GM12878 (cell line): ENCODE data around the gene ULBP2. TPM values are rescaled to one million over a fixed set of nuclear protein-coding genes. Genes with fewer than 3 reads are reported as not detected.
"Not testable (repeated sequence)": the region's sequence is repeated elsewhere in the genome, so short reads cannot be mapped to it uniquely, and the experiment has no call there.

Experiments
- ATAC-seq: fragments of 200-7000 bp; cut with Tn5 transposase; 3 replicates; pipeline ENCODE4 v1.9.1; 2020; ENCODE audit warnings: mild to moderate bottlenecking, moderate library complexity
- BruUV-seq: library from RNA; stranded (reverse); fragments of 400-500 nt; replicated peaks from 2 replicates; lab custom pipeline; 2021; lab: Mats Ljungman, UMichigan
- CTCF ChIA-PET: fragments of 300-600 bp; sonication (Branson Sonifier 250); formaldehyde crosslinking; extraction: SDS; loops from one replicate; lab custom pipeline; 2021; ENCODE audit warnings: inconsistent platforms; lab: Yijun Ruan, JAX
- POLR2A ChIA-PET: fragments of 350-600 bp; formaldehyde crosslinking; extraction: SDS; loops from one replicate; lab custom pipeline; 2021; ENCODE audit warnings: inconsistent platforms; lab: Charles Lee
- RAD21 ChIA-PET: fragments of 300-600 bp; sonication (Branson Sonifier 250); formaldehyde crosslinking; loops from one replicate; lab custom pipeline; 2023; ENCODE audit warnings: antibody characterized with exemption; ENCODE audit not compliant: unreplicated experiment; lab: Charles Lee
- SMC1A ChIA-PET: fragments of 300-600 bp; sonication (Branson Sonifier 250); formaldehyde crosslinking; loops from one replicate; lab custom pipeline; 2023; ENCODE audit not compliant: unreplicated experiment, uncharacterized antibody; lab: Charles Lee
- DNase-seq: peaks from one replicate; pipeline ENCODE4 v3.0.0-alpha.2; 2011; ENCODE audit warnings: low read depth, low spot score
- FAIRE-seq: peaks from 3 replicates; lab custom pipeline; 2011; peaks lifted over from hg19 to GRCh38; lab: Jason Lieb, UNC
- H2AFZ ChIP-seq: 2 replicates; pipeline ENCODE4 v1.6.0; 2011; ENCODE audit warnings: low read depth, low read length, control low read depth; ENCODE audit not compliant: control insufficient read depth
- H3K27ac ChIP-seq: 2 replicates; pipeline ENCODE4 v1.5.1; 2011; ENCODE audit warnings: control low read depth; ENCODE audit not compliant: control insufficient read depth, insufficient read depth
- H3K27me3 ChIP-seq, 2 experiments: replicated peaks in 1 of 2; 2 replicates each; pipeline versions ENCODE4 v1.6.0 to v1.6.1; 2011; ENCODE audit warnings: low read length in 1 of 2; ENCODE audit not compliant: control insufficient read depth in 2 of 2, insufficient read depth in 2 of 2
- H3K36me3 ChIP-seq, 2 experiments: 2 replicates each; pipeline ENCODE4 v1.5.1; 2011; ENCODE audit warnings: low read length in 1 of 2; ENCODE audit not compliant: control insufficient read depth in 2 of 2, insufficient read depth in 2 of 2
- H3K4me1 ChIP-seq: 2 replicates; pipeline ENCODE4 v1.6.1; 2011; ENCODE audit warnings: mild to moderate bottlenecking, low read length, moderate library complexity, mixed read lengths; ENCODE audit not compliant: control insufficient read depth, insufficient read depth
- H3K4me2 ChIP-seq: 2 replicates; pipeline ENCODE4 v1.6.0; 2011; ENCODE audit warnings: control low read depth; ENCODE audit not compliant: control insufficient read depth, insufficient read depth
- H3K4me3 ChIP-seq: fragments of 200-600 bp; sonication (generic); 2 replicates; pipeline ENCODE4 v1.5.1; 2016
- H3K79me2 ChIP-seq: 2 replicates; pipeline ENCODE4 v1.6.0; 2011; ENCODE audit warnings: low read length; ENCODE audit not compliant: control insufficient read depth, insufficient read depth
- H3K9ac ChIP-seq: 2 replicates; pipeline ENCODE4 v1.8.0; 2011; ENCODE audit warnings: low read length, control low read depth, mixed read lengths; ENCODE audit not compliant: control insufficient read depth, insufficient read depth
- H3K9me3 ChIP-seq: replicated peaks from 3 replicates; pipeline ENCODE4 v1.5.1; 2011; ENCODE audit warnings: mild to moderate bottlenecking, low read length; ENCODE audit not compliant: control insufficient read depth, insufficient read depth
- H4K20me1 ChIP-seq: 2 replicates; pipeline ENCODE4 v1.6.0; 2011; ENCODE audit not compliant: control insufficient read depth, insufficient read depth
- ATF7 ChIP-seq: fragments of 450-650 bp; IDR thresholded peaks from 2 replicates; pipeline ENCODE4 v1.6.1; 2016; ENCODE audit warnings: low read depth, mild to moderate bottlenecking
- BRCA1 ChIP-seq: IDR thresholded peaks from 2 replicates; pipeline ENCODE4 v1.6.1; 2011; ENCODE audit warnings: low read depth, low read length, improper control_type of control experiment
- FOXK2 ChIP-seq: fragments of 450-650 bp; IDR thresholded peaks from 2 replicates; pipeline ENCODE4 v1.6.1; 2017; ENCODE audit warnings: mild to moderate bottlenecking, moderate library complexity
- MXI1 ChIP-seq: fragments of 150-350 bp; IDR thresholded peaks from 2 replicates; pipeline ENCODE4 v1.6.1; 2011; ENCODE audit warnings: low read depth, mild to moderate bottlenecking, inconsistent platforms, low read length, improper control_type of control experiment
- NFIC ChIP-seq: IDR thresholded peaks from 2 replicates; pipeline ENCODE4 v1.6.1; 2012; ENCODE audit warnings: low read depth, mild to moderate bottlenecking, inconsistent platforms, low read length, moderate library complexity
- NFYB ChIP-seq: IDR thresholded peaks from 2 replicates; pipeline ENCODE4 v1.6.1; 2011; ENCODE audit warnings: low read depth, mild to moderate bottlenecking, low read length, improper control_type of control experiment, moderate library complexity; ENCODE audit not compliant: insufficient read depth
- NRF1 ChIP-seq: conservative IDR thresholded peaks from 2 replicates; pipeline ENCODE4 v1.6.1; 2011; ENCODE audit warnings: mild to moderate bottlenecking, low read depth, low read length, improper control_type of control experiment
- RAD21 ChIP-seq: IDR thresholded peaks from 2 replicates; pipeline ENCODE4 v1.6.1; 2011; ENCODE audit warnings: mild to moderate bottlenecking, low read depth, low read length, moderate library complexity; ENCODE audit not compliant: insufficient read depth
- SP1 ChIP-seq: IDR thresholded peaks from one replicate; pipeline ENCODE4 v1.6.1; 2011; ENCODE audit warnings: low read depth, low read length
- TCF12 ChIP-seq: IDR thresholded peaks from 2 replicates; pipeline ENCODE4 v1.6.1; 2011; ENCODE audit warnings: low read depth, mild to moderate bottlenecking, low read length
- WGBS: methylation state at CpG from one replicate; pipeline ENCODE4 v1.1.6; 2016; ENCODE audit warnings: low lambda C conversion rate; ENCODE audit not compliant: insufficient replicate concordance, insufficient coverage; ENCODE audit errors: missing lambda C conversion rate; 5-methylcytosine and 5-hydroxymethylcytosine counted together
- in situ Hi-C: fragments of 300-500 bp; cut with MboI; formaldehyde crosslinking; loops from 9 replicates; pipeline ENCODE4 v1.14.3; 2018; ENCODE audit warnings: mixed read lengths
- intact Hi-C: fragments of 100-400 bp; cut with micrococcal nuclease; formaldehyde crosslinking; loops from one replicate; pipeline ENCODE4 v1.14.2; 2022; ENCODE audit not compliant: unreplicated experiment
- polyA plus RNA-seq, 11 experiments: library from polyadenylated mRNA; depleted of rRNA in 4 of 11; unstranded in 6 of 11; stranded (reverse) in 5 of 11; fragments of >200 nt; fragmentation: Nextera tagmentation in 4 of 11; fragmentation: Illumina TruSeq in 1 of 11; extraction: Ambion mirVana in 4 of 11; extraction: Trizol in 1 of 11; gene quantifications; 1 replicate in 1 of 11; 2 replicates in 10 of 11; pipeline versions ENCODE4 v1.2.1 to v1.2.3, GENCODE V29; 2011 to 2016; ENCODE audit warnings: inconsistent platforms in 2 of 11, missing spikeins in 2 of 11, low read depth in 1 of 11
- total RNA-seq, 4 experiments: library from RNA; depleted of rRNA in 3 of 4; stranded (reverse); fragments of >200 nt in 3 of 4; fragmentation: Illumina TruSeq in 1 of 4; extraction: Trizol in 1 of 4; gene quantifications; 2 replicates each; pipeline versions ENCODE4 v1.2.1 to v1.2.3, GENCODE V29; 2013 to 2021
- TF ChIP-seq, protein P1 (sequence below): fragments of 450-650 bp; IDR thresholded peaks from 2 replicates; pipeline ENCODE4 v1.6.1; 2016; ENCODE audit warnings: mild to moderate bottlenecking

Gene ULBP2
- total and polyA plus RNA-seq, 10 of the 15 experiments (the other 5 are each of a cell fraction or from before 2014, with no cell fraction given), result 0.16 to 2.5 (median 0.22) TPM; not detected in 3

- no peaks in the 10 kb centered on the region for H3K79me2 ChIP-seq
- DNase-seq (no peak), ATAC-seq (no peak)
- no peaks in the 10 kb centered on the region for H3K36me3 ChIP-seq
- RAD21 ChIA-PET, result interaction anchor here (2.6 kb wide), 1 partner anchor 80 kb away, joined by 15 read pairs; no protein-coding TSS in a partner anchor
- no peak overlapping the region for H3K9ac ChIP-seq
- H3K27ac ChIP-seq, result no peak overlapping the region
- no peak overlapping the region for H3K4me2 ChIP-seq
- peaks cover 7 to 14% of the 10 kb centered on the region in 2 experiments for H3K27me3 ChIP-seq
- H3K4me3 ChIP-seq, result no peak overlapping the region
- 0% methylated on average over 2 of the region's 2 CpGs for WGBS
- H3K9me3 ChIP-seq, result no peaks in the 10 kb centered on the region
- H2AFZ ChIP-seq, result no peak overlapping the region
- in situ Hi-C loops, result loop anchor here (5.0 to 10.0 kb wide), 2 partner anchors 71 to 878 kb away; no protein-coding TSS in a partner anchor
- TF ChIP-seq BRCA1 (no peak), FOXK2 (no peak), NFYB (no peak), ATF7 (no peak), NFIC (no peak), MXI1 (no peak), NRF1 (no peak), TCF12 (no peak), SP1 (no peak), RAD21 (no peak)
- TF ChIP-seq, protein P1, sequence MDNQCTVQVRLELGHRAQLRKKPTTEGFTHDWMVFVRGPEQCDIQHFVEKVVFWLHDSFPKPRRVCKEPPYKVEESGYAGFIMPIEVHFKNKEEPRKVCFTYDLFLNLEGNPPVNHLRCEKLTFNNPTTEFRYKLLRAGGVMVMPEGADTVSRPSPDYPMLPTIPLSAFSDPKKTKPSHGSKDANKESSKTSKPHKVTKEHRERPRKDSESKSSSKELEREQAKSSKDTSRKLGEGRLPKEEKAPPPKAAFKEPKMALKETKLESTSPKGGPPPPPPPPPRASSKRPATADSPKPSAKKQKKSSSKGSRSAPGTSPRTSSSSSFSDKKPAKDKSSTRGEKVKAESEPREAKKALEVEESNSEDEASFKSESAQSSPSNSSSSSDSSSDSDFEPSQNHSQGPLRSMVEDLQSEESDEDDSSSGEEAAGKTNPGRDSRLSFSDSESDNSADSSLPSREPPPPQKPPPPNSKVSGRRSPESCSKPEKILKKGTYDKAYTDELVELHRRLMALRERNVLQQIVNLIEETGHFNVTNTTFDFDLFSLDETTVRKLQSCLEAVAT, result no peak
- TF ChIP-seq, all 136 proteins: peak for 0
- no peaks in the 10 kb centered on the region; the same call in 1 of the 2 replicates for H4K20me1 ChIP-seq
- H3K4me1 ChIP-seq, result peaks cover 16% of the 10 kb centered on the region
- BruUV-seq, result no TSS peak
- ChIA-PET SMC1A (interaction anchor here (0.9 to 1.3 kb wide), 2 partner anchors 73 to 80 kb away, joined by 3 to 9 read pairs; no protein-coding TSS in a partner anchor), POLR2A (no interaction called here), CTCF (interaction anchor here (0.9 to 1.6 kb wide), 3 partner anchors 15 to 80 kb away, joined by 3 to 18 read pairs (median 6); no protein-coding TSS in a partner anchor)
- intact Hi-C loops, result loop anchor here (5.0 to 10.0 kb wide), 4 partner anchors 131 to 878 kb away; partner anchors contain the start of gene ULBP3
- FAIRE-seq, result no peak
These were observed 5.1 kb upstream of the ULBP2 start for GRCh38 chr6:149936743-149937142.

DNA sequence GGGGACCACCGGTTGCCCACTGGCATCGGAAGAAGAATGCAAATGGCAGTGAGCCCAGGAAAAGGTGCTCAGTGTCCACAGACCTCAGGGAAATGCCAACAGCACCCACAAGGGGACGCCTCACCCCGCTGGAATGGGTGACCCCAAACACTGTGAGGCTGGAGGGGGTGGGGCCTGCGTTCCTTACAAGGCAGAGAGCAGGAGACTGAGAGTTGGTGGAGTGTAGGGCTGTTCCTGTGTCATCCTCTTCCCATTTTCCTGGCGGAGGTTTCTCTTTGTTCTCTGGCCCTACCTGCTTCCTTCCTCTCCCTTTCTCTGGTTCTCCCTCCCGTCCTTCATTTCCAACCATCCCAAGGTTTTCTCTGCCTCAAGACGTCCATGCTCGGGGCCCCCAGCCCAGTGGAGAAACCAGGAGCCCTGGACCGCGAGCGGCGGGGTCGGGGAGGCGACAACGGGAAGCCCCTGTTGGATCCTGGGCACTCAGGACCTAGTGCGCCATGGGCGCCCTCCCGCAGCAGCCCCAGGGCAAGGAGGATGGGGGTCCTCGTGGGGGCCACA, 3.7 kb upstream of the ULBP2 start:
- H4K20me1 ChIP-seq, SMC1A ChIA-PET, FAIRE-seq, CTCF ChIA-PET, H3K79me2 ChIP-seq, H3K9ac ChIP-seq, H3K9me3 ChIP-seq, DNase-seq, H3K36me3 ChIP-seq, H3K27ac ChIP-seq, POLR2A ChIA-PET: not testable (repeated sequence)
- Histone ChIP-seq H3K4me3 (peak overlapping the region; percentile 53; the same call in 1 of the 2 replicates), H3K27me3 (peaks cover 9 to 14% of the 10 kb centered on the region in 2 experiments), H2AFZ (peak overlapping the region; percentile 51), H3K4me1 (peaks cover 16% of the 10 kb centered on the region), H3K4me2 (peak overlapping the region; percentile 78)
- in situ Hi-C loops (loop anchor here (5.0 to 10.0 kb wide), 2 partner anchors 69 to 877 kb away; no protein-coding TSS in a partner anchor), intact Hi-C loops (loop anchor here (5.0 to 10.0 kb wide), 4 partner anchors 129 to 877 kb away; partner anchors contain the start of gene ULBP3)
- peak; percentile 56 for ATAC-seq
- WGBS, result under 1% methylated on average over 15 of the region's 20 CpGs
- TSS peak; percentile 78 for BruUV-seq
- RAD21 ChIA-PET, result interaction anchor here (1.0 kb wide), 1 partner anchor 79 kb away, joined by 3 read pairs; no protein-coding TSS in a partner anchor
